CD4-positive, alpha-beta T cell treated with Interleukin-17A for 4 hours (primary cell): ENCODE measurements around the gene IL16.

ENCODE experiments used
- DNase-seq: peaks from one replicate; pipeline ENCODE4 v3.0.0-alpha.2; 2020; ENCODE audit warnings: mixed read lengths

Gene IL16

GRCh38 chr15:81258455-81258854 lies 61.8 kb downstream of the IL16 start:
- DNase-seq = no peak

DNA sequence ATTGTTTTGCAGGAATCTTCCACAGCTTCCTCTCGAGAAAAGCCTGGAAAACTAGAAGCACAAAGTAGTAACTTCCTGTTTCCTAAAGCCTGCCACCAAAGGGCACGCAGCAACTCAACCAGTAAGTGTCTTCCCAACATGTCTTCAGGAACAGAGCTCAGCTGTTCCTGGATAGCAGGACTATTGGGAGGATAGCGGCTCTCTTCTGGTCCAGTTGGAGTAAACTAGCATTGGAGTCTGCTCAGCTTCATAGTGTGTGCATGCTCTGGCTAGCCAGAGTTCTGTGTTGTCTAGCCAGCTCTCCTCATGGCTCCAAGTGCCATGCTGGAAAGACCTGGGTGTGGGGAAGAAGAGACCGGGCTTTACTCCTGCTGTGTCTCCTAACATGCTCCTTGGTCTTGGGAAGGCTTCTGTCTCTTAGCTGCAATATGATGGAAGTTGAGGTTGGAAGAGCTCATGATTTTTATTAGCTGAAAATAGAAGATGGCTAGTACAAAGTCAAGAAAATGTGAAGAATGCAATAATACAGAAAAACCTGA lies 63.1 kb downstream of the IL16 start:
- no peak for DNase-seq

- no peak for DNase-seq
These were observed 64.6 kb downstream of the IL16 start for GRCh38 chr15:81261172-81261811.

DNA sequence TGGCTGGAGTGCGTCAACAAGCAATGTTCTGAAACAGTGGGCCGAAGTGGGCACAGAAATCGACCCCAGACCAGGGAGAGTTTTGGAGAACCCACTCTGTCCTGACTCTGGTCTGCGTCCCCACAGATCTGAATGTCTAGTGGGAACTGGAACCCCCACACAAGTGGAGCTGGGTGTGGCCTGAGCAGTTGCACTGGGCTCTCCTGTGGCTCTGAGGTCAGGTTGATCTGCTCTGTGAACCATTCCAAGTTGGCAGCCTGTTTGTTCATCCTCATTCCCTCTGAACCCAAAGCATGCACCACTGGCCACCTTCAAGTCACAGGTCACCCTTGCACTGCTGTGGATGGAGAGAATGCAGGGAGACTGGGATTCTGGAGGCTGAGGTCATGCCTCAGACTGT lies 66.8 kb downstream of the IL16 start:
- DNase-seq = no peak

DNA sequence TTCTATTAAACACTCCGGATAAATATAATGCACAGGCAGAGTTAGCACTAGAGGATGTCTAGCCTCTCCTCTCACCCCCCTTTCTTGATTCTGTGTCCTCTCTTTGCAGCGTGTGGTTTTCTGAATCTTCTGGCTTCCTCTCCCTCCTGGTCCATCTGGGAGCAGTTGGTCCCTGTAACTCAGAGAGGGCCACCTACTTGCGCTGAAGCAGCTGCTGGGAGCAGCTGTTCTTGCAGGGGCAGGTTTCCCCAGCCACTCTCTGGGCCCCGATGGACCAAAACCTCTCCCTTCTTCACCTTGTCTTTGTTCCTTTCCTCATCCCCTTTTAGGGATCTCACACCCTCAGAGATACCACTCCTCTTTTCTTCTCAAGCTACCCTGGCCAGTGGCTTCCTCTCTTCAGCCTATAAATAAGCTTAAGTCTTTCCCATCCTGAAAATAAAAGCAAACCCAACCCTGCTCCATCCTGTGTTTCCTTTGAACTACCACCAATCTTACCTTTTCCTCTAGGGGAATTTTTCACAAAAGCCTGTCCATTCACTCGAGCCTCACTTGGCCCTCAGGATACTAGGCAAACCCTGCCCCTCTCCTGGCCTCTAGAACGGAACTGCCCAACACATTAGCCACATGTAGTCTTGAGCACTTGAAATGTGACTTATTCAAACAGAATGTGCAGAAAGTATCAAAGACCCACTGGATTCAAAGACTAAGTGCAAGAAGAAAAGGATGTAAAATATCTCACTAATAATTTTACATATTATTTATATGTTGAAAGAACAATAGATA lies 67.6 kb downstream of the IL16 start:
- DNase-seq = no peak

DNA sequence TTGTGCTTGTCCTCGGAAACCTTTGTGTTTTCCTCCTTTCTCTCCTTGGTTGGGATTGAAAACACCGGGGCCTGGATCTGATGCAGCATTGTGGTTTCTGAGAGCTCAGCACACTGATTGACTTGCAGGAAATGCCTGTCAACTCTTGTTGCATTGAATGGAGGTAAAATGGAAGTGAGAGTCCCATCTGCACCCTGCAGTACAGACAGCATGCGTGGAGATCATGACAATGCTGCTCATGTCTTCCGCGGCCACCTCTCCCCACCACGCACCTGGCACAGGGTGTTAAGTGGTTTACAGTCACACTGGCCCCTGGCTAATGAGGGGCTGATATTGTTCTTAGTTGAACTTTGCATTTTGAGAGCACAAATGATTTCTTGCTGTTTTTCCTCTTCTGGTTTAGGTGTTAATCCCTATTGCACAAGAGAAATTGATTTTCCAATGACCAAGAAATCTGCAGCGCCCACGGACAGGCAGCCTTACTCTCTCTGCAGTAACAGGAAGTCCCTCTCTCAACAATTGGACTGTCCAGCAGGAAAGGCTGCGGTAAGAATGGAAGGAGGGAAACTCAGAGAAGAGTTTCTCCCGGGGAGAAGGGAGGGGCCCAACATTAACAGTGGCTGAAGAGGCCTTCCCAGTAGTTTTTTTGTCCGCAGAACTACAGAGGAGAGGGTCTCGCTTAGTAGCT lies 68.7 kb downstream of the IL16 start:
- DNase-seq = no peak

DNA sequence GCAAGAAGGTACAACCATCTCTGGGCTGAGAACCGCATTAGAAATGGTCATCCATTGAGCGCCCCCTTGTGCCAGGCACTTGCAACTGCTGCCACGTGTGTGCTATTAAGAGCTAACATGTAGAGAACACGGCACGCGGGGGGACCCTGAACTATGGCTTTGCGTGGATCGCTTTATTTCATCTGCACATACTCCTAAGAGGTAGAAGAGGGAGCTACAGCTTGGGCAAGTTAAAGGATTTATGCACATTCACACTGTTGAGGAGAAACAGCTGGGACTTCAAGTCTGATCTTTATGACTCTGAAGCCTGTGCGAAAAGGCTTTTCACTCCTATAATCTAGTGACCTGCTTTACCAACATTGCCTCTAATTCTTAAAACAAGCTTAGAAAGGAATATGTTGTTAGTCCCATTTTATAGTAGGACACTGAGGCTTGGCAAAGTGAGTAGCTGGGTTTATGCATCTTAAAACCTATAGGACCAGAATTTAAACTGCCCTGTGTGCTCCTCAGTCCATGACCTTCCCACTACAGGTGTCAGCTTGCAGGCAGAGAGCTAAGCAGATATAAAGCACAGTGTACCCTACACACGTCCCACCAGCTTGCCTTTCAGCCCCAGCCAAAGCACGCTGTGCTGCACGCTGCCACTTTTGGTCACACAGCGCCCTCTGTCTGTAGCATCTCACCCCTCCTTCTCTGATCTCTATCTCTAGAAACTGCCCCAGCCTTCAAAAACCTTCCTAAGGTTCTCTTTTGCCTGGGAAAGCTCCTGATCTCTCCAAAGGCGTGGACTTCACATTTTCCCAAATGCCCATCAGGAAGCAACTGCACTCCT lies 69.5 kb downstream of the IL16 start:
- peak; percentile 90 for DNase-seq

DNA sequence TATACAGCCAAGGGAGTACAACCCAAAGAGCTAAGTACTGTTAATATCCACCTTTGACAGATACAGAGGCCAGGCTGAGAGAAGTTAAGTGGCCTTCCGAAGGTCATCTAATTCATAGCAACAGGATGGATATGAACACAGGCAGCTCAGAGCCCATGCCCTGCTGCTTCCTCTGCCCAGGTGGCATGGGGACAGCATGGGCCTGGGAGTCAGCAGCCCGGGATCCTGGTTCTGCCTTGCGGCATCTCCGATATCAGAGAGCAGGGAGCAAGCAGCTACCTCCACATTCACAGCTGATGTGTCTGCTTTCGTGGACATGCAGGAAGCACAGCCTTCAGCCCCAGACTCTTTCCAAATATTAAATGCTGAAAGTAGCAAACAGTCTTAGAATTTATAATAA lies 71.7 kb downstream of the IL16 start:
- DNase-seq = no peak

DNA sequence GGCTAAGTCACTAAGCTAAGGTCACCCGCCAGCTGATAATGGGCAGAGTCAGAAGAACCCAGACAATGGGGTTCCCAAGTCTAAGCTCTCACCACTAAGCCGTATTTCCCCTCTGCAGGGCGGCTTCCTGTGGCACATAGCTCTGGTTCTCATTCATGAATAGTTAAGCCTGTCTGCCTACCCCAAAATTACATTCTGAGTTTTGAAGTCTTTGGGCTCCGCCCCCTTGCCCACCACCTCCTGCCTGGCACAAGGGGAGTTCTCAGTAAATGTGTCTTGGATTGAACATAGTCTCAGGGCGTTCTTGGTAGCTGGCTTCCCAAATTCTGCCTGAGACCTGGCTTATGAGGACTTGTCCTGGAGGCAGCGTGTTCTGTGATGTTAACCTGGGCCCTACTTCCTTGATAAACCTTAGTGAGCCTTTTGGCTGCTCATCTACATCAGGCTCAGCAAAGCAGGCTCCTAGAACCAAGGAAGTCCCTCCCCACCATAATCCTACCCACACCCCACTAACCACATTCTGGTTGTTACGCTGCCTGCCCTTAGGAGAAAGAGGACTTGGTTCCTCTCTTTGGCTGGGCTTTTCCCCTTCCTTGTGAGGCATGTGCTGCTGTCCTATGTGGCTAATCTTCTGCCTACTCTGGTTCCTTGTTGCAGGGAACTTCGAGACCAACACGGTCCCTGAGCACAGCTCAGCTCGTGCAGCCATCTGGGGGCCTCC lies 72.4 kb downstream of the IL16 start:
- DNase-seq = no peak

DNA sequence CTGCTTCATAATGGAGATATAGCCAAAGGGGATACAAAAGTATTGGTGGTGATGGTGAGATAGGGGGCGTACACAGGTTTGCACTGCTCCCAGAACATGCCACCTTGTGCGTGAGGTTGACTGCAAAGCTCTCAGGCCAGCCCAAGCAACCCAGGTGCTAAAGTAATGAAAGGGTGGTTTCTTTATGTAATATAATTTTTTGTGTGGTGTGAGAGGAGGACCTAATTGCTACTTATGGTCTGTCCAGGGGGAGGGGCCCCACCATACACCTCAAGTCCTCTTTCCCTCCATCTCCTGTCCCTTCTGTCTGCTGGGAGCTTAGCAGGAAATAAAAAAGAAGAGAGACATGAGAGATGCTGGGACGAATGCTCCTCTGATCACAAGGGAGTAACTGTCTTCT lies 73.5 kb downstream of the IL16 start:
- DNase-seq = no peak

- no peak for DNase-seq
These were observed 74.3 kb downstream of the IL16 start for GRCh38 chr15:81270781-81271491.

- no peak for DNase-seq
These were observed 75.3 kb downstream of the IL16 start for GRCh38 chr15:81271761-81272644.

DNA sequence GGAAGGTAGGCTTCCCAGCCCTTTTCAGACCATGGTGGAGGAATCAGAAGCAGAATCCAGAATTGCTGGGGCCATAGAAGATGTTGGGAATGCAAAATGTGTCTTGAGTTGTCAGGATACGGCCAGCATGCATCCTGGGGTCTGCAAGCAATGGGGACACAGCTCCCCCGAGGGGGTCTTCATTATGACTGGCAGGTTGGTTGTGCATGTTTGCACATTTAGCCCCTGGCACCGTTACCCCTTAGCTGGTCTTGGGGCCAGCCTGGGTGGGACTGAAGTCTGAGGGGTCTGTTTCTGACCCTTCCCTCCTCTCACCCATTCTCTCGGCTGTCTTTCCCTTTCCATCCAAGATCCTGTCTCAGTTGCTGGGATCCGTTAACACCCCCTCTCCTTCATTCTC lies 76.5 kb downstream of the IL16 start:
- no peak for DNase-seq

DNA sequence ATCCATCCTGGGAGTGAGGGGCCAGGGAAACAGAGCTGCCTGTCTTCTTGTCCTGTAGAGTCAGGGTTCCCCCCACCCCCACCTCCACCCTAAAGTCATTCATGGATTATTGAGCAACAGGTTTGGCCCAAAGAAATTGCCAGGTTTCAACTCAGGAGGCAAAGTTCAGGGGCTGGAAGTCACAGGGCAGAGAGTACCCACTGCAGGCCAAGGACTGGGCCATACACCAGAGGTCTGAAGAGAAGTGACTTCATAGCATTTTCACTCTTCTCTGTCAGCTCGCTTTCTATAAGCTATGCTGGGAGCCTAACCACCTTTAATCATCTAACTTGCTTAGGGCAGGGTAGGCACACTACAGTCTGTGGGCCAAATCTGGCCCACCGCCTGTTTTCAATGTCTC lies 77.2 kb downstream of the IL16 start:
- no peak for DNase-seq

DNA sequence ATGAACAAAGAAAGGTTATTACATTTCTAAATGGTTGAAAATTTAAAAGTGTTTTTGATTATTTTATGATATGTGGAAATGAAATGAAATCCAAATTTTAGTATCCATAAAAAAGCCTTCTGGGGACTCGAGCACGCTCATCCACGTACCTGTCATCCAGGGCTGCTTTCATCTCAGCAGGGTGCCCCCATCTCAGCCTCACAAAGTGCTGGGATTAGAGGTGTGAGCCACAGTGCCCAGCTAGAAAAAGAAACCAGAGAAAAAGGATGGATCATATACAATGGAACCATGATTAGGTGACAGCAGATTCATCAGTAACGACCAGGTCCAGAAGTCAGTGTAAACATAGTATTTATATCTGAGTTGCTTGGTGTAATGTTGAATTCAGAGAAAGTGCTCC lies 77.6 kb downstream of the IL16 start:
- no peak for DNase-seq

GRCh38 chr15:81274931-81275707 lies 78.4 kb downstream of the IL16 start:
- peak; percentile 91 for DNase-seq

GRCh38 chr15:81275711-81276392 lies 79.2 kb downstream of the IL16 start:
- DNase-seq = no peak

GRCh38 chr15:81276967-81277366 lies 80.3 kb downstream of the IL16 start:
- no peak for DNase-seq

DNA sequence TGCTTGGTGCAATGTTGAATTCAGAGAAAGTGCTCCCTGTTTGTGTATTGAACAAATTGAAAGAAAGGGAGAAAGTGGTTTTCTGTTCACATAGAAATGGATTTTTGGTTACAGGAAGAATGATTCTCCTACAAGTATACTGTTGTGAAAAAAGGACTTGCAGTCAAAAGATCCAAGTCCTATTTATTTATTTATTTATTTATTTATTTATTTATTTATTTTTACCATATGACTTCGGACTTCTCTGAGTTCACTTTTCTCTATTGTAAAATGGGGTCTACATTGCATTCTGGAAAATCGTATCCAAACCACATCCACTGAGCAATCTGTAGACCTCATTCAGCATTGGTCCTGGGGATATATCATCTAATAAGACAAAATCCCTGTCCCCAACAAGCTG lies 81.2 kb downstream of the IL16 start:
- no peak for DNase-seq
